OCI-LY1 (cell line): ENCODE measurements around the gene FAM219B.

ENCODE experiments used
- CTCF ChIP-seq: fragments of 200-600 bp; sonication (generic), shearing (Covaris generic); IDR thresholded peaks from 2 replicates; pipeline ENCODE4 v1.5.1; 2017; ENCODE audit warnings: mild to moderate bottlenecking, antibody characterized with exemption, low read length, moderate library complexity, mixed read lengths
- EZH2 ChIP-seq: fragments of 200-600 bp; sonication (generic), shearing (Covaris generic); IDR thresholded peaks from 2 replicates; pipeline ENCODE4 v1.8.0; 2017; ENCODE audit warnings: borderline replicate concordance, mixed run types, mild to moderate bottlenecking, antibody characterized with exemption, low read length, moderate library complexity, mixed read lengths

- no peak for TF ChIP-seq EZH2
- TF ChIP-seq CTCF, result no peak
These were observed 39.1 kb downstream of the FAM219B start for GRCh38 chr15:74867466-74868038.
